CD4-positive, CD25-positive, alpha-beta regulatory T cell (primary cell): Measurements from ENCODE around the gene PREPL. TPM values are rescaled to one million over a fixed set of nuclear protein-coding genes. Genes with fewer than 3 reads are reported as not detected.

Source experiments
- ATAC-seq, 2 donors: fragments of 150-1000 bp; cut with Tn5 transposase; one replicate each; pipeline ENCODE4 v1.10.0; 2021; ENCODE audit warnings: low read depth in 2 of 2, moderate number of reproducible peaks in 2 of 2, moderate library complexity in 1 of 2
- DNase-seq, 3 donors: peaks; one replicate each; pipeline versions ENCODE4 v3.0.0 to v3.0.0-alpha.2; 2012 to 2022; ENCODE audit warnings: mixed read lengths in 1 of 3
- H3K27ac ChIP-seq: one replicate; pipeline ENCODE4 v1.7.0; 2013; ENCODE audit warnings: mild to moderate bottlenecking, low read length; ENCODE audit not compliant: insufficient read depth, poor library complexity, severe bottlenecking
- H3K27me3 ChIP-seq: one replicate; pipeline ENCODE4 v1.7.0; 2013; ENCODE audit warnings: low read length; ENCODE audit not compliant: control insufficient read depth, insufficient read depth
- H3K36me3 ChIP-seq: one replicate; pipeline ENCODE4 v1.7.0; 2013; ENCODE audit warnings: mild to moderate bottlenecking, low read length, moderate library complexity; ENCODE audit not compliant: control insufficient read depth, insufficient read depth
- H3K4me1 ChIP-seq: 2 replicates; pipeline ENCODE4 v1.7.0; 2013; ENCODE audit warnings: mild to moderate bottlenecking, low read length; ENCODE audit not compliant: insufficient read depth, control insufficient read depth, poor library complexity, severe bottlenecking
- H3K4me3 ChIP-seq: one replicate; pipeline ENCODE4 v1.7.0; 2013; ENCODE audit warnings: low read depth, mild to moderate bottlenecking, low read length, moderate library complexity
- H3K9me3 ChIP-seq, 2 experiments: 1 replicate in 1 of 2; 2 replicates in 1 of 2; pipeline ENCODE4 v1.7.0; 2013; ENCODE audit warnings: low read length in 2 of 2, mild to moderate bottlenecking in 1 of 2, moderate library complexity in 1 of 2; ENCODE audit not compliant: control insufficient read depth in 2 of 2
- H3K27ac Mint-ChIP-seq, 3 donors: one replicate each; pipeline ENCODE4 v1.8.0; 2020 to 2022; ENCODE audit warnings: mild to moderate bottlenecking in 3 of 3, mixed read lengths in 3 of 3, moderate library complexity in 2 of 3
- H3K27me3 Mint-ChIP-seq: one replicate; pipeline ENCODE4 v1.8.0; 2022; ENCODE audit warnings: mild to moderate bottlenecking, mixed read lengths
- H3K36me3 Mint-ChIP-seq: one replicate; pipeline ENCODE4 v1.8.0; 2020; ENCODE audit warnings: mixed read lengths
- H3K4me1 Mint-ChIP-seq, 4 donors: one replicate each; pipeline ENCODE4 v1.8.0; 2020 to 2022; ENCODE audit warnings: mixed read lengths in 4 of 4, mild to moderate bottlenecking in 1 of 4
- H3K4me3 Mint-ChIP-seq, 4 donors: one replicate each; pipeline ENCODE4 v1.8.0; 2020 to 2022; ENCODE audit warnings: mild to moderate bottlenecking in 4 of 4, mixed read lengths in 4 of 4, moderate library complexity in 3 of 4
- H3K9me3 Mint-ChIP-seq, 7 donors: one replicate each; pipeline ENCODE4 v1.8.0; 2020 to 2022; ENCODE audit warnings: mixed read lengths in 7 of 7, mild to moderate bottlenecking in 3 of 7, moderate library complexity in 2 of 7
- polyA plus RNA-seq, 4 donors: library from polyadenylated mRNA; unstranded; fragments of 300-500 nt; fragmentation: Illumina TruSeq; gene quantifications; one replicate each; pipeline ENCODE4 v1.2.3, GENCODE V29; 2021
- total RNA-seq: library from RNA; stranded (reverse); gene quantifications from one replicate; pipeline ENCODE4 v1.2.3, GENCODE V29; 2022

The PREPL gene
- total and polyA plus RNA-seq, 5 donors from 2014 or later, result 12.9 to 24.5 (median 21.8) TPM

GRCh38 chr2:44280869-44281268 is 80.4 kb downstream of the PREPL start:
- no peak for ATAC-seq

GRCh38 chr2:44277541-44277940 is 83.8 kb downstream of the PREPL start:
- no peaks in the 10 kb centered on the region for H3K4me1 ChIP-seq
- DNase-seq (no peak), ATAC-seq (no peak)
- H3K9me3 ChIP-seq, result no peaks in the 10 kb centered on the region
- no peak overlapping the region for H3K4me3 ChIP-seq
- Mint-ChIP-seq H3K27me3 (peaks cover 11% of the 10 kb centered on the region), H3K4me3 (no peak overlapping the region), H3K9me3 (no peaks in the 10 kb centered on the region), H3K27ac (no peak overlapping the region), H3K36me3 (no peaks in the 10 kb centered on the region), H3K4me1 (no peaks in the 10 kb centered on the region)
- H3K27ac ChIP-seq, result no peak overlapping the region
- no peaks in the 10 kb centered on the region for H3K27me3 ChIP-seq
- no peaks in the 10 kb centered on the region for H3K36me3 ChIP-seq

More at GRCh38 chr2:44280869-44281268, 80.4 kb downstream of the PREPL start:
- no peaks in the 10 kb centered on the region for H3K9me3 ChIP-seq
- Mint-ChIP-seq H3K27ac (no peak overlapping the region), H3K36me3 (peaks cover 3% of the 10 kb centered on the region), H3K4me3 (no peak overlapping the region), H3K4me1 (no peaks in the 10 kb centered on the region), H3K27me3 (peaks cover 11% of the 10 kb centered on the region), H3K9me3 (no peaks in the 10 kb centered on the region)
- H3K4me1 ChIP-seq, result no peaks in the 10 kb centered on the region
- no peak overlapping the region for H3K27ac ChIP-seq
- peaks cover 3% of the 10 kb centered on the region for H3K27me3 ChIP-seq
- no peaks in the 10 kb centered on the region for H3K36me3 ChIP-seq
- no peak for DNase-seq
- H3K4me3 ChIP-seq, result no peak overlapping the region

- Mint-ChIP-seq H3K27ac (no peak overlapping the region), H3K36me3 (no peaks in the 10 kb centered on the region), H3K9me3 (no peaks in the 10 kb centered on the region), H3K27me3 (peaks cover 4% of the 10 kb centered on the region), H3K4me3 (no peak overlapping the region), H3K4me1 (no peaks in the 10 kb centered on the region)
- ATAC-seq (no peak), DNase-seq (no peak)
- H3K4me3 ChIP-seq, result no peak overlapping the region
- H3K27ac ChIP-seq, result no peak overlapping the region
- no peaks in the 10 kb centered on the region for H3K9me3 ChIP-seq
- no peaks in the 10 kb centered on the region for H3K36me3 ChIP-seq
- H3K27me3 ChIP-seq, result no peaks in the 10 kb centered on the region
- H3K4me1 ChIP-seq, result no peaks in the 10 kb centered on the region
Measured at GRCh38 chr2:44275927-44276303, 85.4 kb downstream of the PREPL start.

- Histone ChIP-seq H3K27ac (no peak overlapping the region), H3K4me1 (no peaks in the 10 kb centered on the region), H3K4me3 (no peak overlapping the region), H3K36me3 (no peaks in the 10 kb centered on the region), H3K27me3 (no peaks in the 10 kb centered on the region), H3K9me3 (no peaks in the 10 kb centered on the region)
- H3K27ac Mint-ChIP-seq, result no peak overlapping the region
- H3K9me3 Mint-ChIP-seq, result no peaks in the 10 kb centered on the region
- DNase-seq (no peak), ATAC-seq (no peak)
- no peaks in the 10 kb centered on the region for H3K4me1 Mint-ChIP-seq
- no peaks in the 10 kb centered on the region for H3K27me3 Mint-ChIP-seq
- H3K4me3 Mint-ChIP-seq, result no peak overlapping the region
- no peaks in the 10 kb centered on the region for H3K36me3 Mint-ChIP-seq
Measured at GRCh38 chr2:44273596-44273995, 87.7 kb downstream of the PREPL start.

DNA sequence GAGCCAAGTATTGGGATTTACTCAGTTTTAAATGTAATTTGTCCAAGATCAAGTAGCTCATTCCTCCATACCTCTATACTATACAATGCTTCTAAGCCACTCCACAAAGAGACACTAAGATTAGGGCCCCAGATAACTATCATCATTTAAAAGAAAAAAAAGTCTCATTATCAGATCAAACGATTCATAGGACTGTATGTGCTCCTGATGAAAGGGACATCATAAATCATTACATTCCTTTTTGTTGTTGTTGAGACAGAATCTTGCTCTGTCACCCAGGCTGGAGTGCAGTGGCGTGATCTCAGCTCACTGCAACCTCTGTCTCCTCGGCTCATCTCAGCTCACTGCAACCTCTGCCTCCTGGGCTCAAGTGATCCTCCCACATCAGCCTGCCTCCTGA is 88.2 kb downstream of the PREPL start:
- ATAC-seq (no peak), DNase-seq (no peak)
- H3K36me3 Mint-ChIP-seq, result no peaks in the 10 kb centered on the region
- no peaks in the 10 kb centered on the region for H3K36me3 ChIP-seq
- H3K27me3 Mint-ChIP-seq, result no peaks in the 10 kb centered on the region
- no peaks in the 10 kb centered on the region for H3K4me1 ChIP-seq
- no peaks in the 10 kb centered on the region for H3K27me3 ChIP-seq
- H3K9me3 Mint-ChIP-seq, result no peaks in the 10 kb centered on the region
- no peak overlapping the region for H3K4me3 Mint-ChIP-seq
- H3K27ac Mint-ChIP-seq, result no peak overlapping the region
- H3K9me3 ChIP-seq, result no peaks in the 10 kb centered on the region
- no peaks in the 10 kb centered on the region for H3K4me1 Mint-ChIP-seq
- no peak overlapping the region for H3K27ac ChIP-seq
- no peak overlapping the region for H3K4me3 ChIP-seq

- Histone ChIP-seq H3K27me3 (no peaks in the 10 kb centered on the region), H3K4me1 (no peaks in the 10 kb centered on the region), H3K36me3 (no peaks in the 10 kb centered on the region), H3K9me3 (no peaks in the 10 kb centered on the region), H3K4me3 (no peak overlapping the region), H3K27ac (no peak overlapping the region)
- H3K36me3 Mint-ChIP-seq, result no peaks in the 10 kb centered on the region
- H3K27ac Mint-ChIP-seq, result no peak overlapping the region
- DNase-seq, result no peak
- no peaks in the 10 kb centered on the region for H3K9me3 Mint-ChIP-seq
- no peak overlapping the region for H3K4me3 Mint-ChIP-seq
- no peak for ATAC-seq
- no peaks in the 10 kb centered on the region for H3K27me3 Mint-ChIP-seq
- no peaks in the 10 kb centered on the region for H3K4me1 Mint-ChIP-seq
Measured at GRCh38 chr2:44271296-44271695, 90.0 kb downstream of the PREPL start.

GRCh38 chr2:44269831-44270230 is 91.5 kb downstream of the PREPL start:
- Mint-ChIP-seq H3K9me3 (no peaks in the 10 kb centered on the region), H3K27ac (no peak overlapping the region), H3K27me3 (peaks cover 8% of the 10 kb centered on the region), H3K4me1 (no peaks in the 10 kb centered on the region), H3K4me3 (no peak overlapping the region), H3K36me3 (no peaks in the 10 kb centered on the region)
- no peak for ATAC-seq
- Histone ChIP-seq H3K27me3 (no peaks in the 10 kb centered on the region), H3K27ac (no peak overlapping the region), H3K9me3 (no peaks in the 10 kb centered on the region), H3K36me3 (no peaks in the 10 kb centered on the region), H3K4me1 (no peaks in the 10 kb centered on the region), H3K4me3 (no peak overlapping the region)
- DNase-seq, result no peak

DNA sequence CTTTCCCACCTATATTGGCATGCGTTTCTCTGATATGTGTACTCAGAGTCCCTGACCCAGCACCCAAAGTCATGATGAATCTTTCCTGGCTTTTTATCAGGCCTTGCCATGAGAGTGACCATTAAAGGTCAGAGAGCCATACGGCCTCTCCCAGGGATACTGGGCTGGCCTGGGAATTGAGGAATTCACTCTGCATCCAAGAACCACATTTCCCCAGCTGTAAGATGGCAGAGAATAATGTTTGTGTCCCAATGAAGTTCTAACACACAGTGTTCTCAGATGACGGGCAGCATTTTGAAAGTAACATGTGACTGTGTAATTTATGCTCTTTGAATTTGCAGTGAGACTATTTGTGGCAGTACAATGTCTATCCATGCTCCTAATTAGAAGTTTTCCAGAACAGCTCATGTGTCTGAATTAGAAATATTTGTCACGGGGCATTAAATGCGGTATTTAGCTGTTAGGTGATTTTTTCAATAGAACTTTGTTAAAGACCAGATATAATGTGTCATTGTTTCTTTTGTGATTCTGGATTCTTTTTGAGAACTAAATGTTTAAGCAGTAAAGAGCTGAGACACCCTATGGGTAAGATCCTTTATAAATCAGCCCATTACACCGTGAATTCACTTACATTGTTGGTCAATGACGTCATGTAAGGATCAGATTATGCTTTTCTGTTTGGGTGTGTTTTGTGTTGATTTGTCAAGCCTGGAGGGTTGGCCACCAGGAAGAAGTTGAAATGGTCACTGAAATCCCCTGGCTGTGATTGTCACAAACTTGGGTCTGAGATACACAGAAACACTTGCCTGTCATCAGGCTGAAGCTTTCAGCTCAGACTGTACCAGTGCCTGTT is 93.3 kb downstream of the PREPL start:
- no peaks in the 10 kb centered on the region for H3K36me3 ChIP-seq
- H3K27me3 Mint-ChIP-seq, result peaks cover 9% of the 10 kb centered on the region
- H3K9me3 ChIP-seq, result no peaks in the 10 kb centered on the region
- H3K9me3 Mint-ChIP-seq, result no peaks in the 10 kb centered on the region
- no peaks in the 10 kb centered on the region for H3K36me3 Mint-ChIP-seq
- ATAC-seq, result no peak
- H3K27ac Mint-ChIP-seq, result no peak overlapping the region
- H3K4me1 Mint-ChIP-seq, result no peaks in the 10 kb centered on the region
- H3K27ac ChIP-seq, result no peak overlapping the region
- H3K27me3 ChIP-seq, result no peaks in the 10 kb centered on the region
- no peak overlapping the region for H3K4me3 Mint-ChIP-seq
- no peak overlapping the region for H3K4me3 ChIP-seq
- DNase-seq, result no peak
- H3K4me1 ChIP-seq, result no peaks in the 10 kb centered on the region
